IMR-90 (cell line): ENCODE data around the gene PANK4.

Source experiments
- BHLHE40 ChIP-seq: fragments of 150-350 bp; IDR thresholded peaks from 2 replicates; pipeline ENCODE4 v1.6.1; 2016; ENCODE audit warnings: mild to moderate bottlenecking, low read depth, low read length
- CEBPB ChIP-seq: IDR thresholded peaks from 2 replicates; pipeline ENCODE4 v1.6.1; 2012; ENCODE audit warnings: low read depth, low read length, improper control_type of control experiment
- CTCF ChIP-seq: conservative IDR thresholded peaks from 2 replicates; pipeline ENCODE4 v1.5.1; 2012; ENCODE audit warnings: mild to moderate bottlenecking, low read depth, low read length, improper control_type of control experiment
- FOS ChIP-seq: fragments of 150-350 bp; IDR thresholded peaks from 2 replicates; pipeline ENCODE4 v1.6.1; 2016; ENCODE audit warnings: low read depth, low read length
- MAFK ChIP-seq: IDR thresholded peaks from 2 replicates; pipeline ENCODE4 v1.6.1; 2012; ENCODE audit warnings: low read depth, low read length, improper control_type of control experiment
- MAZ ChIP-seq: IDR thresholded peaks from 2 replicates; pipeline ENCODE4 v1.6.1; 2012; ENCODE audit warnings: low read depth, mild to moderate bottlenecking, low read length, improper control_type of control experiment, moderate library complexity, borderline replicate concordance
- MXI1 ChIP-seq: IDR thresholded peaks from 2 replicates; pipeline ENCODE4 v1.6.1; 2012; ENCODE audit warnings: low read depth, mild to moderate bottlenecking, low read length, moderate library complexity, borderline replicate concordance
- POLR2A ChIP-seq: IDR thresholded peaks from 2 replicates; pipeline ENCODE4 v1.6.1; 2012; ENCODE audit warnings: mild to moderate bottlenecking, low read depth, low read length
- RAD21 ChIP-seq: IDR thresholded peaks from 2 replicates; pipeline ENCODE4 v1.6.1; 2012; ENCODE audit warnings: low read length, improper control_type of control experiment
- RCOR1 ChIP-seq: IDR thresholded peaks from 2 replicates; pipeline ENCODE4 v1.6.1; 2012; ENCODE audit warnings: mild to moderate bottlenecking, low read length, improper control_type of control experiment; ENCODE audit not compliant: insufficient replicate concordance
- SMC3 ChIP-seq: fragments of 150-350 bp; IDR thresholded peaks from 2 replicates; pipeline ENCODE4 v1.6.1; 2016; ENCODE audit warnings: low read depth, mild to moderate bottlenecking, antibody characterized with exemption, low read length, moderate library complexity
- USF2 ChIP-seq: fragments of 150-350 bp; IDR thresholded peaks from 2 replicates; pipeline ENCODE4 v1.6.1; 2017; ENCODE audit warnings: mild to moderate bottlenecking, antibody characterized with exemption, low read length, low read depth

- TF ChIP-seq FOS: no peak
- no peak for TF ChIP-seq POLR2A
- TF ChIP-seq CTCF: no peak
- TF ChIP-seq MAZ: no peak
- TF ChIP-seq BHLHE40: no peak
- TF ChIP-seq RCOR1: no peak
- TF ChIP-seq MAFK: no peak
- TF ChIP-seq USF2: no peak
- TF ChIP-seq SMC3: no peak
- TF ChIP-seq RAD21: no peak
- no peak for TF ChIP-seq MXI1
- TF ChIP-seq CEBPB: no peak
These were observed 28.5 kb downstream of the PANK4 start for GRCh38 chr1:2497891-2498290.
